CD4-positive, alpha-beta memory T cell (primary cell): ENCODE measurements around the gene CEP135. TPM values are rescaled to one million over a fixed set of nuclear protein-coding genes. Genes with fewer than 3 reads are reported as not detected.
A peak's percentile ranks its signal among the peaks of the same experiment; 100 is the strongest.

Source experiments
- CTCF ChIA-PET: fragments of 350-600 bp; sonication (Branson Sonifier 250); formaldehyde crosslinking; loops from one replicate; lab custom pipeline; 2021; ENCODE audit warnings: inconsistent platforms; ENCODE audit not compliant: partially characterized antibody; lab: Charles Lee
- POLR2A ChIA-PET: fragments of 350-600 bp; sonication (Branson Sonifier 250); formaldehyde crosslinking; loops from one replicate; lab custom pipeline; 2021; ENCODE audit not compliant: partially characterized antibody; lab: Charles Lee
- DNase-seq, 5 donors: peaks; one replicate each; pipeline versions ENCODE4 v3.0.0 to v3.0.0-alpha.2; 2020 to 2022; ENCODE audit warnings: mixed read lengths in 1 of 5
- H3K27ac ChIP-seq: one replicate; pipeline ENCODE4 v1.7.0; 2013; ENCODE audit warnings: low read depth, low read length
- H3K27me3 ChIP-seq: 2 replicates; pipeline ENCODE4 v1.7.0; 2013; ENCODE audit warnings: mild to moderate bottlenecking, low read length, moderate library complexity; ENCODE audit not compliant: insufficient read depth
- H3K36me3 ChIP-seq: 2 replicates; pipeline ENCODE4 v1.7.0; 2013; ENCODE audit warnings: mild to moderate bottlenecking, low read length, moderate library complexity; ENCODE audit not compliant: insufficient read depth
- H3K4me1 ChIP-seq: 2 replicates; pipeline ENCODE4 v1.7.0; 2013; ENCODE audit warnings: mild to moderate bottlenecking, low read length, moderate library complexity; ENCODE audit not compliant: insufficient read depth
- H3K4me3 ChIP-seq, 2 donors: one replicate each; pipeline ENCODE4 v1.7.0; 2013; ENCODE audit warnings: low read length in 2 of 2, mild to moderate bottlenecking in 1 of 2
- H3K9me3 ChIP-seq, 2 donors: one replicate each; pipeline ENCODE4 v1.7.0; 2013; ENCODE audit warnings: low read length in 2 of 2, control low read depth in 1 of 2; ENCODE audit not compliant: control insufficient read depth in 1 of 2
- H3K27ac Mint-ChIP-seq, 7 donors: one replicate each; pipeline ENCODE4 v1.8.0; 2020 to 2021; ENCODE audit warnings: mixed read lengths in 7 of 7, mild to moderate bottlenecking in 6 of 7, inconsistent platforms in 3 of 7, moderate library complexity in 3 of 7
- H3K27me3 Mint-ChIP-seq, 2 donors: one replicate each; pipeline ENCODE4 v1.8.0; 2020 to 2021; ENCODE audit warnings: mixed read lengths in 2 of 2
- H3K36me3 Mint-ChIP-seq, 2 donors: one replicate each; pipeline ENCODE4 v1.8.0; 2020 to 2021; ENCODE audit warnings: mixed read lengths in 2 of 2, inconsistent platforms in 1 of 2, mild to moderate bottlenecking in 1 of 2
- H3K4me1 Mint-ChIP-seq, 4 donors: one replicate each; pipeline ENCODE4 v1.8.0; 2020 to 2021; ENCODE audit warnings: mixed read lengths in 4 of 4, mild to moderate bottlenecking in 1 of 4
- H3K4me3 Mint-ChIP-seq, 8 donors: one replicate each; pipeline ENCODE4 v1.8.0; 2020 to 2021; ENCODE audit warnings: mixed read lengths in 8 of 8, mild to moderate bottlenecking in 7 of 8, moderate library complexity in 6 of 8, inconsistent platforms in 3 of 8
- H3K9me3 Mint-ChIP-seq, 8 donors: one replicate each; pipeline ENCODE4 v1.8.0; 2020 to 2021; ENCODE audit warnings: mixed read lengths in 8 of 8, mild to moderate bottlenecking in 5 of 8, inconsistent platforms in 3 of 8, moderate library complexity in 1 of 8
- intact Hi-C: fragments of 100-400 bp; cut with micrococcal nuclease; formaldehyde crosslinking; loops from one replicate; pipeline ENCODE4 v1.15.1; 2023
- polyA plus RNA-seq, 2 donors: library from polyadenylated mRNA; unstranded; fragments of 300-500 nt; fragmentation: Illumina TruSeq; gene quantifications; one replicate each; pipeline ENCODE4 v1.2.3, GENCODE V29; 2021
- total RNA-seq, 2 experiments: library from RNA; stranded (reverse); gene quantifications; one replicate each; pipeline ENCODE4 v1.2.3, GENCODE V29; 2021

The CEP135 gene
- total and polyA plus RNA-seq, 4 experiments from 2014 or later: 8.6 to 35.9 (median 22.7) TPM

DNA sequence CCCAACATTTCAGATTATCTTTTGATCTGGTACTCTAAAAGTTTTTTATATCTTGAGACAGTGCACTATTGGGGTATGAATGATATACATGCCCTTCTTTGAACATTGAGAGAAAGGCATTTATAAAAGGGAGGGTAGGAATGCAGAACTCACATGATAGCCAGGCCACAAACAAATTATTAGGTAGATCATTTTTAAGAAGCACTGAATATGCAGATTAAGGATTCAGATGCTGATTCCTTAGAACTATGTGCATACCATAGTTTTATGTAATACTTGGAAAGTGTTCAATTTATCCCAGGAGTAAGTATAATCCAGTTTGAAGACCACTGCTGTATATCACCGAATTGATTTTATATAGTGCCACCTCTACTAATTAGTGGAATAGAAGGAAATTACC is 18.6 kb downstream of the CEP135 start:
- Mint-ChIP-seq H3K4me1 (peaks cover 0 to 6% (median 3%) of the 10 kb centered on the region in 4 donors), H3K4me3 (no peak overlapping the region), H3K27me3 (no peaks in the 10 kb centered on the region), H3K27ac (no peak overlapping the region), H3K36me3 (peaks cover 56 to 67% of the 10 kb centered on the region in 2 donors), H3K9me3 (peaks cover 0 to 2% (median 0%) of the 10 kb centered on the region in 8 donors)
- POLR2A ChIA-PET: no interaction called here
- Histone ChIP-seq H3K4me3 (no peak overlapping the region), H3K4me1 (no peaks in the 10 kb centered on the region), H3K27ac (no peak overlapping the region), H3K27me3 (no peaks in the 10 kb centered on the region), H3K9me3 (no peaks in the 10 kb centered on the region), H3K36me3 (peaks cover 8% of the 10 kb centered on the region)
- no peak for DNase-seq
- intact Hi-C loops: no loop called here
- CTCF ChIA-PET: no interaction called here

DNA sequence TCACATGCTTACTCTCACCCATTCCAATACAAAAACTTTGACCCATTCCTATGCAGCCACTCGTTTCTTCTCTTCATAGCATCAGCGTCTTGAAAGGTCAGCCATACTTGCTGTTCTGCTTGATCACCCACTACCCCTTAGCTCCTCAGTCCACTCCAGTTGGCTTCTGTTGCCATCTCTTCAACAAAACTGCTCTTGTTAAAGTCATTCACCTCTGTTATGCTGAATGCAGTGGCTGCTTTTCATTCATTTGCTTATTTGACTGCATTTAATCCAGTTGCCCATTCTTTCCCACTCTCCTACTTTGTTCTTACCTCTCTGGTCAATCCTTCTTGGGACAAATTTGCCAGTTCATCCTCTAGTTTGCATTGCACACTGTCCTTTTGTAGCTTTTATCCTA is 24.9 kb downstream of the CEP135 start:
- Mint-ChIP-seq H3K36me3 (peaks cover 54 to 65% of the 10 kb centered on the region in 2 donors), H3K27ac (peak overlapping the region in 1 of 7 donors; percentile 20), H3K4me1 (peaks cover 0 to 5% (median 0%) of the 10 kb centered on the region in 4 donors), H3K9me3 (no peaks in the 10 kb centered on the region), H3K27me3 (no peaks in the 10 kb centered on the region), H3K4me3 (no peak overlapping the region)
- Histone ChIP-seq H3K27ac (no peak overlapping the region), H3K4me3 (no peak overlapping the region), H3K4me1 (no peaks in the 10 kb centered on the region), H3K36me3 (peaks cover 25% of the 10 kb centered on the region), H3K9me3 (no peaks in the 10 kb centered on the region), H3K27me3 (no peaks in the 10 kb centered on the region)
- DNase-seq: no peak
- POLR2A ChIA-PET: interaction anchor here (1.4 kb wide), 1 partner anchor 26 kb away, joined by 4 read pairs; no protein-coding TSS in a partner anchor
- CTCF ChIA-PET: interaction anchor here (1.2 kb wide), 1 partner anchor 25 kb away, joined by 3 read pairs; the partner anchor contains the start of gene CEP135
- intact Hi-C loops: no loop called here

DNA sequence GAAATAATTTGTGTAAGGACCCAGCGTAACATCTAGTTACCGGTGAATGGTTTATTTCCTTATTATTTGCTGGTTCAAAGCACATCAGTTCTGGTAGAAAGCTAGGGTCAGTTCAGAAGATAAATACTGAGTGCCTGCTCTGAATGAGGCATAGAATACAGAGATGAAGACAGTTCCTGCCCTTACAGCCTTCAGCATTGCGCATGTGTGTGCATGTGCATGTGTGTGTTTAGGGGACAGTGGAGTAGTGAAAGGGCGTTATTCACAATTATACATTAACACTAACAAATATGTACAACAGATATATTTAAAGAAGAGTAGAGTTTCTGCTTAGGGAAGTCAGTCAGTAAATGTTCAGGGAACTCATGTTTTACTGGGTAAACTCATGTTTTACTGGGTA is 29.1 kb downstream of the CEP135 start:
- DNase-seq: no peak

DNA sequence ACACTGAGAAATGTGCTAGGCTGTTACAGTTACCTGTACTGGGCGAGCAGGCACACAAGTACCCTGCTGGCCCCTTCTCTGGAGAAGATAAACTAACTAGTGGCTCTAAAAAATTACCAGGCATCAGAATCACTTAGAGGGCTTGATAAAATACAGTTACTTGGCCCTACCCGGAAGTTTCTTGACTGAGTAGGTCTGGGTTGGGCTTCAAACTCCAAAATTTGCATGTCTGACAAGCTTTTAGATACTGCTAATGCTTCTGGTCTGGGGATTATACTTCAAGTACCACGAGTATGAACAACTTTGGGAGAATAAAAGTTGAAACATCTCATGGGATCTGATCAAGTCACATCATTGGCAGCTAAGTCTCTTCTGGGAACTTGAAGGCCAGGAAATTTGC is 30.8 kb downstream of the CEP135 start:
- Histone ChIP-seq H3K4me3 (no peak overlapping the region), H3K4me1 (no peaks in the 10 kb centered on the region), H3K27me3 (no peaks in the 10 kb centered on the region), H3K27ac (no peak overlapping the region), H3K36me3 (peaks cover 20% of the 10 kb centered on the region), H3K9me3 (no peaks in the 10 kb centered on the region)
- ChIA-PET POLR2A (no interaction called here), CTCF (no interaction called here)
- Mint-ChIP-seq H3K4me3 (no peak overlapping the region), H3K36me3 (peaks cover 56 to 70% of the 10 kb centered on the region in 2 donors), H3K4me1 (peaks cover 0 to 1% (median 0%) of the 10 kb centered on the region in 4 donors), H3K9me3 (no peaks in the 10 kb centered on the region), H3K27me3 (no peaks in the 10 kb centered on the region), H3K27ac (no peak overlapping the region)
- intact Hi-C loops: no loop called here
- DNase-seq: no peak

More for the DNA sequence above, 29.1 kb downstream of the CEP135 start:
- ChIA-PET POLR2A (no interaction called here), CTCF (interaction anchor here (1.2 to 1.5 kb wide), 2 partner anchors 29 to 31 kb away, joined by 3 to 4 read pairs; partner anchors contain the start of gene CEP135)
- Mint-ChIP-seq H3K27me3 (no peaks in the 10 kb centered on the region), H3K36me3 (peaks cover 57 to 71% of the 10 kb centered on the region in 2 donors), H3K27ac (no peak overlapping the region), H3K9me3 (no peaks in the 10 kb centered on the region), H3K4me1 (peaks cover 0 to 5% (median 0%) of the 10 kb centered on the region in 4 donors), H3K4me3 (no peak overlapping the region)
- no peaks in the 10 kb centered on the region for H3K9me3 ChIP-seq
- intact Hi-C loops: no loop called here
- H3K27ac ChIP-seq: no peak overlapping the region
- H3K4me1 ChIP-seq: no peaks in the 10 kb centered on the region
- no peaks in the 10 kb centered on the region for H3K27me3 ChIP-seq
- H3K4me3 ChIP-seq: no peak overlapping the region
- peaks cover 29% of the 10 kb centered on the region for H3K36me3 ChIP-seq

DNA sequence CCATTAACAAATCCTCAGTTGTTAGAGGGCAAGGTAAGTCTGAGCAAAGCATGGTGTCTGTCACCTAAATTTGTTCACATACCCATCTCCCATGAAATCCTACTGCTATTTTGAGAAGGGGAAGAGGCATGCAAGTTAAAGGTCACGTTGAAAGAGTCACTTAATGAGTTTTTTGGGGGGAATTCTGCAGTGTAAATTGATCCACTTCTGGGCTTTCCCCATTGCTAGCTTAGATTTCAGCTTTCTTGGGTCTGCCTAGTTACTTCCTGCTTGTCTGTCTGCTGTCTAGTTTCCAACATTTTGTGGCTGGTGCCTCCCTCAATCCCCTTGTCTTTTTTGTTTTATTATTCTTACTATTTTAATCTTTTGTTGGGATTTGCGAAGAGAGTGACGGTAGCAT is 32.0 kb downstream of the CEP135 start:
- no peak overlapping the region for H3K4me3 Mint-ChIP-seq
- H3K27ac ChIP-seq: no peak overlapping the region
- DNase-seq: no peak
- CTCF ChIA-PET: no interaction called here
- POLR2A ChIA-PET: no interaction called here
- intact Hi-C loops: no loop called here
- peaks cover 0 to 1% (median 0%) of the 10 kb centered on the region in 4 donors for H3K4me1 Mint-ChIP-seq
- peaks cover 15% of the 10 kb centered on the region for H3K36me3 ChIP-seq
- no peak overlapping the region for H3K27ac Mint-ChIP-seq
- H3K27me3 Mint-ChIP-seq: no peaks in the 10 kb centered on the region
- no peaks in the 10 kb centered on the region for H3K4me1 ChIP-seq
- H3K36me3 Mint-ChIP-seq: peaks cover 53 to 69% of the 10 kb centered on the region in 2 donors
- no peaks in the 10 kb centered on the region for H3K9me3 Mint-ChIP-seq
- H3K27me3 ChIP-seq: no peaks in the 10 kb centered on the region
- H3K9me3 ChIP-seq: no peaks in the 10 kb centered on the region
- no peak overlapping the region for H3K4me3 ChIP-seq

- CTCF ChIA-PET: interaction anchor here (1.6 kb wide), 1 partner anchor 12 kb away, joined by 3 read pairs; no protein-coding TSS in a partner anchor
- no peaks in the 10 kb centered on the region for H3K9me3 ChIP-seq
- no peak overlapping the region for H3K27ac Mint-ChIP-seq
- peaks cover 57 to 78% of the 10 kb centered on the region in 2 donors for H3K36me3 Mint-ChIP-seq
- POLR2A ChIA-PET: interaction anchor here (0.8 kb wide), 1 partner anchor 476 kb away, joined by 3 read pairs; no protein-coding TSS in a partner anchor
- DNase-seq: no peak
- H3K4me1 Mint-ChIP-seq: no peaks in the 10 kb centered on the region
- no peak overlapping the region for H3K27ac ChIP-seq
- no peaks in the 10 kb centered on the region for H3K9me3 Mint-ChIP-seq
- H3K4me1 ChIP-seq: no peaks in the 10 kb centered on the region
- H3K36me3 ChIP-seq: peaks cover 12% of the 10 kb centered on the region
- H3K27me3 ChIP-seq: no peaks in the 10 kb centered on the region
- H3K4me3 Mint-ChIP-seq: no peak overlapping the region
- no peak overlapping the region for H3K4me3 ChIP-seq
- intact Hi-C loops: no loop called here
- no peaks in the 10 kb centered on the region for H3K27me3 Mint-ChIP-seq
These were observed 34.2 kb downstream of the CEP135 start for GRCh38 chr4:55982976-55983375.

GRCh38 chr4:55989766-55990165 is 41.0 kb downstream of the CEP135 start:
- Histone ChIP-seq H3K9me3 (no peaks in the 10 kb centered on the region), H3K4me3 (no peak overlapping the region), H3K4me1 (no peaks in the 10 kb centered on the region), H3K27me3 (no peaks in the 10 kb centered on the region), H3K36me3 (peaks cover 9% of the 10 kb centered on the region), H3K27ac (no peak overlapping the region)
- Mint-ChIP-seq H3K27ac (no peak overlapping the region), H3K27me3 (no peaks in the 10 kb centered on the region), H3K4me1 (peaks cover 8 to 11% (median 10%) of the 10 kb centered on the region in 4 donors), H3K4me3 (no peak overlapping the region), H3K36me3 (peaks cover 50 to 55% of the 10 kb centered on the region in 2 donors), H3K9me3 (no peaks in the 10 kb centered on the region)
- ChIA-PET CTCF (interaction anchor here (1.1 kb wide), 1 partner anchor 13 kb away, joined by 3 read pairs; no protein-coding TSS in a partner anchor), POLR2A (interaction anchor here (0.6 kb wide), 1 partner anchor 1882 kb away, joined by 3 read pairs; no protein-coding TSS in a partner anchor)
- DNase-seq: no peak
- intact Hi-C loops: no loop called here
